ENCODE measurements around the gene EID1. TPM values are rescaled to one million over a fixed set of nuclear protein-coding genes. Genes with fewer than 3 reads are reported as not detected.

EID1 gene
- total RNA-seq, 1 donor from 2014 or later, result 133 TPM

DNA sequence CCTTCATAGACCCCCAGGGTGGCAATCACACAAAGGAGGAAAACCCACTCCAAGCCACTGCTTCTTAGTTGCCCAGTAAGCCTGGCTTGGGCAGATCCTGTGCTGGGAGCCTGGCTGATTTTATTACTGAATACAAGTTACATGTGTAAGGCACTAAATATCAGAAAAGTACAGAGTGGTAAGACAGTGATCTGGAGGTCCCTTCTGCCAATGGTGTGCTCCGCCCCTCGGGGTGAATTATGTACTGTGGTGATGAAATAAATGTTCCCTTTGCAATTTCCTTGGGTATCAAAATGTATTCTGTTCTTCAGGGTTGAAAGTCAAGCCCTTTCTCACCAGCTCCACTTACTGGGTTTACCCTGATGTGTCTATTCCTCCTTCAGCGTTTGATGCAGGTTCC is 38.8 kb downstream of the EID1 start:
- peaks cover 5% of the 10 kb centered on the region for H3K4me1 Mint-ChIP-seq (ENCODE audit: low read depth)
- no peaks in the 10 kb centered on the region for H3K36me3 Mint-ChIP-seq (ENCODE audit: insufficient read depth)
- TF ChIP-seq CTCF (IDR thresholded peaks at IDR 0.05; ENCODE audit: unreplicated experiment), result no peak
- no peak for DNase-seq (ENCODE audit: low spot score, unreplicated experiment)
- no peaks in the 10 kb centered on the region for H3K27me3 Mint-ChIP-seq
- no peaks in the 10 kb centered on the region for H3K9me3 Mint-ChIP-seq (ENCODE audit: low read depth)
- no peak overlapping the region for H3K4me3 Mint-ChIP-seq (ENCODE audit: low read depth)
- H3K27ac Mint-ChIP-seq, result no peak overlapping the region

- Mint-ChIP-seq H3K4me1 (ENCODE audit: low read depth) (no peaks in the 10 kb centered on the region), H3K4me3 (ENCODE audit: low read depth) (no peak overlapping the region), H3K36me3 (ENCODE audit: insufficient read depth) (no peaks in the 10 kb centered on the region), H3K27me3 (peaks cover 7% of the 10 kb centered on the region), H3K27ac (no peak overlapping the region), H3K9me3 (ENCODE audit: low read depth) (no peaks in the 10 kb centered on the region)
- no peak for DNase-seq (ENCODE audit: low spot score, unreplicated experiment)
- no peak for TF ChIP-seq CTCF (IDR thresholded peaks at IDR 0.05; ENCODE audit: unreplicated experiment)
These were observed 44.1 kb downstream of the EID1 start for GRCh38 chr15:48922046-48922445.

DNA sequence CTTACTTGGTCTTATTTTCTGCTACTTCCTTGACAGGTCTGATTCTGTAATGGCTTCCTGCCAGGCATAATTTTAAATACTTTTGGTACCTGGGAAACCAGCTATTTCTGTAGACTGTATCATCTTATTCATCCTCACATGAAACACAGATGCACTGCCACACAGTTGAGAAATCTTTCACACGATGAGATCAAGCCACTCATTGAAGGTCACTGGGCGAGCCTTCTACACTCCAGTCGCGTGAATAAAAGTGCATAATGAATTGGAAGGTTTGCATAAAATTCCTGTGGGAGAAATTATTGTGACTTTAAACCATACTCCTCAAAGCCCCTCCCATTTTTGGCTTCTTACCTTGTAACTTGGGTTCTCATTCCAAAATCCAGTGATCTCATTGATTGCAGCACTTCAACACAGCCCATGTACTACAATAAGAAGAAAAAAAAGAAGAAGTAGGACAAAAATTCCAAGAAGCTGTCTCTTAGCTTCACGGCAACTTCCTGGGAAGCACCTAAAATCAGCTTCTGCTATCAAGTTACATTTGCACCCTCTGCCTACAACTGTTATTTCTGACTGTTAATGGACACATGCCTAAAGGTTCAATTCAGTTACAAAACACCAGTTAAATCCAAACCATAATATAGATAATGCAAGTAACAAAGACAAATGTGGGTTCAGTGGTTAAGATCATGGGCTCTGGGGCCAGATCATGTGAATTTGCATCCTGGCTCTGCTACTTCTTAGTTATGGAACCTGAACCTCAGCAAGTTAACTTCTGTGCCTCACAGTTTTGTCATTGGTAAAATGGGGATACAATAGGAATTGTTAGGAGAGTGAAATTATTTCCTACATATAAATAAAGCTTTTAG is 46.8 kb downstream of the EID1 start:
- TF ChIP-seq CTCF (IDR thresholded peaks at IDR 0.05; ENCODE audit: unreplicated experiment), result no peak
- DNase-seq (ENCODE audit: low spot score, unreplicated experiment), result no peak
- Mint-ChIP-seq H3K36me3 (ENCODE audit: insufficient read depth) (no peaks in the 10 kb centered on the region), H3K27ac (no peak overlapping the region), H3K27me3 (peaks cover 15% of the 10 kb centered on the region), H3K4me3 (ENCODE audit: low read depth) (no peak overlapping the region), H3K4me1 (ENCODE audit: low read depth) (peaks cover 2% of the 10 kb centered on the region), H3K9me3 (ENCODE audit: low read depth) (no peaks in the 10 kb centered on the region)

DNA sequence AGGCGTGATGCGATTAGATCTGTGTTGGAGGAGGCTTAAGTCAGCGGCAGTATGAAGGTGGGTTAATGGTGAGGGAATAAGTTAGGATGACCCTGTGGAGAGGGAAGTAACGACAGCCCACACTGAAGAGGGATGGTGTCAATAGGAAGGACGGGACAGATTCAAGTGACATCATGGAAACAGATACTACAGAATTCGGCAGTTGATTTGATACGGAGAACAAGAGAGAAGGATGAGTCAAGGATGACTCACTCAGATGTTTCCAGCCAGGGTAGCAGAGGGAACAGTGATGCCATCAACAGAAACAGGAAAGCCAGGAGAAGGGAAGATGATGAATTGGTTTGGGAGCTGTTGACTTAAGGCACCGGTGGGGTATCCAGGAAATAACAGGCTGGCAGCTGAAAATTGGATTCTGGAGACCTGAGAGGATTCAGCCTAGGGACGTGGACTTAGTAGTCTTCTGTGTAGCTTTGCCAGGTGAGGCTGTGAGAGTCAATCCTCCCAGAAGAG is 47.8 kb downstream of the EID1 start:
- H3K27me3 Mint-ChIP-seq, result peaks cover 15% of the 10 kb centered on the region
- H3K4me1 Mint-ChIP-seq (ENCODE audit: low read depth), result peaks cover 2% of the 10 kb centered on the region
- DNase-seq (ENCODE audit: low spot score, unreplicated experiment), result no peak
- H3K4me3 Mint-ChIP-seq (ENCODE audit: low read depth), result no peak overlapping the region
- TF ChIP-seq CTCF (IDR thresholded peaks at IDR 0.05; ENCODE audit: unreplicated experiment), result no peak
- H3K9me3 Mint-ChIP-seq (ENCODE audit: low read depth), result no peaks in the 10 kb centered on the region
- H3K36me3 Mint-ChIP-seq (ENCODE audit: insufficient read depth), result no peaks in the 10 kb centered on the region
- H3K27ac Mint-ChIP-seq, result no peak overlapping the region

DNA sequence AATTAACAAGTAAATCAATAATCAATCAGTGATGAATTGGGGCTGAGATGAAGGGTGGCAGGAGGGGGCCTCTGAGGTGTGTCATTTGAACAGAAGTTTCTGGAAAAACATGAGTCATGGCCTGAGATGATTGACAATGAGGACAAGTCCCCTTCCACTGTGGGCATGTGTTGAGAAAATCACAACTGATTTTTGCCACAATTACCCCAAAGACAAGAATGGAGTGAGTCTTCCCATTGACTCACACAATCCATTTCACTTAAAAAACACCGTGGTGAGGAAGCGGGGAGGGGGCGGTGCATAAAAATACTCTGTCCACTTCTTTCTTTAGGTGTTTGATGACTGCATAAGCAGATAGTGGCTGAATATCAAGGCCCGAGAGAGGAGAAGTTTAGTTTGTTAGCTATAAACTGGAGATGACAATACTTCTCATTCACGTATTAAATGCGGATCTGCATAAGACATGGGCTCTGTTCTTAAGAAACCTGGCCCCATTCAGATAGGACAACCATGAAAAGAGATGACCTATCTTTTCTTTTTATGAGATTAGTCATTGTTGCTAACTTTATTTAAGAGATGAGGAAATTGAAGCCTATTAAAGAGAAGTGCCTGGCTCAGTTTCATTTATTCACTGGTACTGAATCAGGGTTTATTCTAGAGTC is 51.1 kb downstream of the EID1 start:
- DNase-seq (ENCODE audit: low spot score, unreplicated experiment), result no peak
- Mint-ChIP-seq H3K9me3 (ENCODE audit: low read depth) (no peaks in the 10 kb centered on the region), H3K4me3 (ENCODE audit: low read depth) (no peak overlapping the region), H3K36me3 (ENCODE audit: insufficient read depth) (no peaks in the 10 kb centered on the region), H3K27me3 (peaks cover 15% of the 10 kb centered on the region), H3K27ac (no peak overlapping the region), H3K4me1 (ENCODE audit: low read depth) (peaks cover 2% of the 10 kb centered on the region)
- TF ChIP-seq CTCF (IDR thresholded peaks at IDR 0.05; ENCODE audit: unreplicated experiment), result no peak
